Measurements from ENCODE around the gene ZFP92. TPM values are rescaled to one million over a fixed set of nuclear protein-coding genes. Genes with fewer than 3 reads are reported as not detected.
"Not testable (repeated sequence)": the region's sequence is repeated elsewhere in the genome, so short reads cannot be mapped to it uniquely, and the experiment has no call there.

The ZFP92 gene
- total RNA-seq, 1 donor from 2014 or later: 2.5 TPM

DNA sequence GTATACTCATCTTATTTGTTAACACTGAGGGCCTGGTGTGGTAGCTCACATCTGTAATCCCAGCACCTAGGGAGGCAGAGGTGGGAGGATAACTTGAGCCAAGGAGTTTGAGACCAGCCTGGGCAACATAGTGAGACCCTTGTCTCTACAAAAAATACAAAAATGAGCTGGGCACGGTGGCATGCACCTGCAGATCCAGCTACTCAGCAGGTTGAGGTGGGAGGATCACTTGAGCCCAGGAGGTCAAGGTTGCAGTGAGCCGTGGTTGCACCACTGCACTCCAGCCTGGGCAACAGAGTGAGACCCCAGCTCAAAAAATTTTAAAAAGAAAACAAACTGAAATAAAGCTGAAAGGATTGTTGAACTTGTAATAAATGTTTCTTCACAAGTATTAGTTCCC, 26.3 kb upstream of the ZFP92 start:
- intact Hi-C loops (cut with micrococcal nuclease): not testable (repeated sequence)

DNA sequence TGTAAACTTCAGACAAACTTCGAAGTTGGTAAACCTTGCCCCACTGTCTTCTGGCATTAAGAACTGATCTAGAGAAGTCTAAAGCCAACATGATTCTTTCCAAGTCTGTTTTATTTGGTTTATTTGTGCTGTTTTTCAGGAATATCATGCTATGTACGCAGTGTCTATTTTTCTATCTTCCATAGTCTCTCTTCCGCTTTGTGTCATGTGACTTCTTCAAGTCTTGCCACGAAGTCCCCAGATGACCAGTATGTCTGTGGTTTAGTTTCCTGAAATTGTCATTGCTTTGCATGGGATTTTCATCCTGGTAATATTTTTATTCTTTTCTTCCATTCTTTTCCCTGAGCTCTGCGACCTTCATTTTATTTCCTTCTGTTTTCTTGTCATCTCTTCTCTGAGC, 25.2 kb upstream of the ZFP92 start:
- intact Hi-C loops (cut with micrococcal nuclease): no loop called here

DNA sequence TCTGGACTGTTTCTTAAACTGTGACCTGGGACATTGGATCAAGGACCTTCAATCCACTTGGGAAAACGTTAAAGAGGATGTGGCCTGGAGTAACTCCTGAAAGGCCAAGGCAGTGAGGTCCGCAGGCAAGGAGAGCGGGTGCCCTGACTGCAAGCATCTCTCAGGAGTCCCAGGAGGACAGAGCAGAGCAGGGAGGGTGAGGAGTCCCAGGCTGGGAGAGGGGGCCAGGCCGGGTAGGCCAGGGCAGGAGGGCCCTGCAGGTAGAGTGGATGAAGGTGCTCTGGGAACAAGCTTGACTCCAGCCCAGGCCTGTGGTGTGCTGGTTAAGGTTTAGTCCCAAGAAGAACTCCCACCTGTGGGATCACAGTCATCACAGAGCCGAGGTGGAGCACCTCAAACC, 23.9 kb upstream of the ZFP92 start:
- intact Hi-C loops (cut with micrococcal nuclease): no loop called here

DNA sequence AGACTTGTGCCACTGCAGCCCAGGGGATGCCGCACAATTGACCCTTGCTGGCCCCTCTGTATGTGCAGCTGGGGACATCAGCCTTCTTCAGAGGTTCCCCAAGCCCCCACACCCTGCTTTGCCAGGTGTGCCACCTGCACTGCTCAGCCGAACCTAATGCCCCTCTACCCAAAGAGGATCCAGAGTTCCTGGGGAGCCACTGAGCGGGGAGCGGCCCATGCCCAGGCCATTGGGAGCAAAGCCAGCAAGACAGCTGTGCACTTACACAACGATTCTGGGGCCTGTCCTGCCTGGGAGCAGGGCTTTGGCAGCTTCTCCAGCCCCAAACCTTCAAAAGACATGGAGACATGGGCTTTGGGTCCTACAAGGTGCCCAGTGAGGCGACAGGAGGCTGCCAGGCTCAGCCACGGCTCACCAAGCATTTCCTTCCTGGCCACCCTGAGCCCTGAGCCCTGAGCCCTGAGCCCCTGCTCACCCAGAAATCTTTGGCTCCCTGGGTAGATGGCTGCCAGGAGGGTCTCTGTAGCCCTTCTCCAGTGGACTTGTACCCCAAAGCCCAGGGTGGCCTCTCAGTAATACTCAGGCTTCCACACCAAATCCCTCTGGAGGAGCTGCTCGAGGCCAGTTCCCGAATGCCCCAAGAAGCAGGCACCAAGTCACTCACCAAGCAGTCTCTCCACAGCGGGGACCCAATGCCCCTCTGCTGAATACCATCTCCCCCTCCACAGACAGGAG, 23.1 kb upstream of the ZFP92 start:
- intact Hi-C loops (cut with micrococcal nuclease): no loop called here

DNA sequence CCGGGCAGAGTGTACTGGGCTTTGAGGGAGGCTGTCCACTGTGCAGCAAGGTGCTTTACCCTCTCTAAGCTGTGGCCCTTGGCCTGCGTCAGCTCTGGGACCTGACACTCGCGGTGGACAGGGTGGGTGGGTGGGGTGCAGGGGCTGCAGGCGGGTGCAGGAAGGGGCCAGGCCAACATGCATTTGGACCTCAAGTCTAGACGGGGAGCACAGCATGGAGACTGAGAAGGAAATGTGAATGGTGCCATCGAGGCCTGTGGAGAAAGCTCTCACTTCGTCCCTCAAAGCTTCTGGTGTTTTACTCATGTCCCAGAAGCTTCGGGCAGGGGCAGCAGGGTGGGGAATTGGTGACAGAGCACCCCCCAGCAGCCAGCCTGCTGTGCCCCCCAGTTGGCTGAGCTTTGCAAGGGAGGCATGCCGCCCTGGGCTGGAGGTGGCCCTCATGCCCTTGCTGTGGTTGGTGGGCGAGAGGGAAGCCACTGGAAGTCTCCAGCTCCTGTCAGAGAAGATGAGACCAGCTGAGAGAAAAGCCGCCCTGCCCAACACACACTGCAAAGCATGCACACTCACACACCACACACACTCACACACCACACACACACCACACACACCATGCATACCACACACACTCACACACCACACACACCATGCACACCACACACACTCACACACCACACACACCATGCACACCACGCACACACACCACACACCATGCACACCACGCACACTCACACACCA, 22.4 kb upstream of the ZFP92 start:
- intact Hi-C loops (cut with micrococcal nuclease): no loop called here

DNA sequence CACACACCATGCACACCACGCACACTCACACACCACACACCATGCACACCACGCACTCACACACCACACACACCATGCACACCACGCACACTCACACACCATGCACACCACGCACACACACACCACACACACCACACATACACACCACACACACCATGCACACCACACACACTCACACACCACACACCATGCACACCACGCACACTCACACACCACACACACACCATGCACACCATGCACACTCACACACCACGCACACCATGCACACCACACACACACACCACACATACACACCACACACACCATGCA, 21.9 kb upstream of the ZFP92 start:
- intact Hi-C loops (cut with micrococcal nuclease): not testable (repeated sequence)

DNA sequence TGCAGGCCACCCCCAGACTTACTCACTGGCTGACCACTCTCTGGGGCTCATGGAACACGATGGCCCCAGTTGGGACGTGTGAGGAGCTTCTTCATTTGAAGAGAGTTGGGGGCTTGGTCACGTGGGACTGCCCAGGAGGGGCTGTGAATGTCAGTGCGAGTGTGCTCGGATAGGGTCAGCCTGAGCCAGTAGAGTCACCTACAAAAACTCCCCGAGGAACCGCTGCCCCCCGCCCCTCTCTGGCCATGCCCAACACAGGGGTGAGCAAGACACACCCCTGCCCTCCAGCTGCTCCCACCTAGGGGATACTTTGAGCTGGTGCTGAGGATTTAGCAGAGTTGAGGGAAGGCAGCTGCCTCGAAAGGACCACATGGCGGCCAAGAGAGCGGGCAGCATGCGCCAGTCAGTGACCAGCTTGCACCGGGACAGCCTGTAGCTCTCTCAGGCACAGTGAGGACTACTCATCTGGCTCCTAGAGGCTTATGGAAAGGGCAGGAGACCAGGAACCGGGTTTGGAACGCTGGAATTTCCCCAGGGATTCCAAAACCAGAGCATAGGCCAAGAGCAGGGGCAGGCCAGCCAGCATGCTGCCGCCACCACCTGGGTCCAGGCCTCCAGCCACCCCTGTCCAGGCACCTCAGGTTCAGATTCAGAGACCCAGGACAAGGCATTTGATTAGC, 18.5 kb upstream of the ZFP92 start:
- intact Hi-C loops (cut with micrococcal nuclease): no loop called here

DNA sequence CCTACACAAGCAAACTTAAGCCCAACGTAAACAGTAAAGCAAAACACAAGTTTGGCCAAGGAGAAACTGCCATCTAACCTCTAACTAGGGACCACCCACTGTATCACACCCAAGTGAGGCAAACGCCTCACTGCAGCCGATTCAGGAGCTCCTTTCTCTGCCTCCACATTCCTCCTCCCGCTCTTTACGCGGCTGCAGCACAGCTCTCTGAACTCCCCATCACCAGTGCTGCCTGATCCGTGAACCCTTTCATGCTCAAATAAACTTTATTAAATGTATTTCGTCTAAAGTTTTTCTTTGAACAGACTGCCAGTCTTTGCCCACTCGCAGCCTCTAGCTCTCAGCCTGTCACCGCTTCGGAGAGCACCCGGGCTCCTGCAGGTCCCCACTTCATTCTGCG, 16.7 kb upstream of the ZFP92 start:
- intact Hi-C loops (cut with micrococcal nuclease): no loop called here

DNA sequence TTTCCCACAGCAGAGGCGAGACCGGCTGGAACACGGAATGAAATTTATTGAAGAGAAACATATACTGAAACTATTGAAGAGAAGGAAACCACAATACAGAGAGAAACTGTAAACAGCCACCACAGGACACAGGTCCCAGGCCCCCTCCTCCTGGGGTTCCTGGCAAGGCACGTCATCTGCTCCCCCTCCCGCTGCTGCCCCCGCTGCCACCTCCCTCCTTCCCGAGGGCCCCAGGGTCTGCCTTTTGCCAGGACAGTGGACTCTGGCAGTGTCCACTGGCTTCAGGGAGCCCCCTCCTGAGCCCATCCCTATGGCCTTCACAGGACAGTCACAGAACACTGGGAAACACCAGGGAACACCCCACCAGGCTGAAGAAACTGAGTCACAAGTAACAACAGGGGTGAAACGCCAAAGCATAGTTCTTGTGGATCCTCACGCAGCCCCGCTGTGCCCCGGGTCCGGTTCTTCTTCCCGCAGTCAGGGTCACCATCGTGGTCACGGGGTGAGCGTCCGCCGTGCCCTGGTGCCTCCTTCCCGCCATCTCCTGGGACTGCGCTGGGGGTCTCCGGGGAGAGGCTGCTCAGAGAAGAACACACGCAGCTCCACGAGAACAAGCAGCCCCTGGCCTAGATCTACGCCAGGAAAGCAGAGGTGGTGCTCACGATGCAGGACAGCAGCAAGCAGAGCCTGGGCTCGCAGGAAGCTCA, 15.5 kb upstream of the ZFP92 start:
- intact Hi-C loops (cut with micrococcal nuclease): no loop called here

DNA sequence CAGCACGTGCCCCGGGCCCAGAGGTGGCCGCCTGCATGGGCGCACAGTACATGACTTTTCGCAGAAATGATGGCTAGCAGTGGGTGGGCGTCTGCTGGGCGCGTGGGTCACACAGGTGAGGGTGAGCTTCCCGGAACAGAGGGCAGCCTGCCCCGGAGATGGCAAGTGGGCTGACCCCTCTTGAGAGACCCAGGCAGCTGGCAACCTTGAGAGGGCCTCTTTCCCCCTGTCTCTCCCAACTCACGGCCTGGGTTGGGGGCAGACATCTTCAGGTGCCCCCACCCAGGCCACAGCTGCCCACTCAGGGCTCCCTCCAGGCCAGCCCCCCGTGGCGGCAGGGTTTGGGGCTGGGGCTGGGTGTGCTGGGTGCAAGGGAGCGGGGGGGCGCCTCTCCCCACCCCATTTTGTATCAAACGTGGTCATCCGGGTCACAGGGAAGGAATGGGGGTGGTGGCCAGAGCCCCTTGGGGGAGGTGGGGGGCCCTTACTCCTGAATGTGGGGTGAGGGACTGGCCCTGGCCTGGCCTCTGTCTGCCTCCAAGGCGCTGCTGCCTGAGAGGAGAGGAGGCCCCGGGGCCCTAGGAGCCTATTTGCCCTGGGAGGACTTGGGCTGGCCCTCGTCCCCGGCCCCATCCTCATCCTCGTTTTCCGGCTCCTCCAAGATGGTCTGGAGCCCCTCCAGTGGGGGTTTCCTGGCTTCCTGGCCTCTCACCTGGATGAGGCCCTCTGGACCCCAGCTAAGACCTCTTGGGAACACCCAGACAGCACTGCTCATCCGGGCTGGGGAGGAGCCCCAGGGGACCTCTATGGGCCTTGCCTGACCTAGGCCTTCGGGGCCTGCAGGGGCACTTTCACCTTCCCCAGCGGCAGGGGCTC, 14.7 kb upstream of the ZFP92 start:
- intact Hi-C loops (cut with micrococcal nuclease): no loop called here

DNA sequence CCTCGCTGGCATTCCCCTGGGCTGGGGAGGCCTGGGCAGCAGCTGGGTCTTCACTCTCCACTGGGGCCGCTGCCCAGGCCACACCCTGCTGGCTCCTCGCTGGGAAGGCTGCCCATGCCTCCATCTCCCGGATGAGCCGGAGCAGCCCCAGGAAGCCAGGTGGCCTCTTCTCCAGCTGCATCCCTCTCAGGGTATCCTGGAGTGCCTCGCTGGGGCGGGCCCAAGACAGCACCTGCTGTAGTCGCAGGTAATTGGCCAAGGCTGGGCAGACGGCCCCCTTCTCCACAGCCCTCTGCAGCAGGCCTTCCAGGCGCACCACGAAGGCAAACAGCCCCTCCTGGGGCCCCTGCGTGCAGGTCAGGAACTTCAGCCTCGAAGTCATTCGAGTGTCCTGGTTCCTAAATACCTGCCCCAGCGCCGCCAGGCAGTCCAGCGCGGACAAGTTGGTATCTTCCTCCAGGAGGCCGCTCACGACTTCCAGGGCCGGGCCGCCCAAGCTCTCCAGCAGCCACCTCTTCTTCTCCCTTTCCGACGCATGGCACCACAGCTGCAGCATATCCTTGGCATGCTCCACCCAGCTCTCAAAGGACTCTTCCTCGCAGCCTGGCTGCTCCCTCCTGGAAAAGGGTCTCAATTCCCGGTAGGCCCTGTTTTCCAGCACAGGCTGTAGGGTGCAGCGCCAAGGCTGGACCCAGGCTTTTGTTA, 13.9 kb upstream of the ZFP92 start:
- intact Hi-C loops (cut with micrococcal nuclease): no loop called here

DNA sequence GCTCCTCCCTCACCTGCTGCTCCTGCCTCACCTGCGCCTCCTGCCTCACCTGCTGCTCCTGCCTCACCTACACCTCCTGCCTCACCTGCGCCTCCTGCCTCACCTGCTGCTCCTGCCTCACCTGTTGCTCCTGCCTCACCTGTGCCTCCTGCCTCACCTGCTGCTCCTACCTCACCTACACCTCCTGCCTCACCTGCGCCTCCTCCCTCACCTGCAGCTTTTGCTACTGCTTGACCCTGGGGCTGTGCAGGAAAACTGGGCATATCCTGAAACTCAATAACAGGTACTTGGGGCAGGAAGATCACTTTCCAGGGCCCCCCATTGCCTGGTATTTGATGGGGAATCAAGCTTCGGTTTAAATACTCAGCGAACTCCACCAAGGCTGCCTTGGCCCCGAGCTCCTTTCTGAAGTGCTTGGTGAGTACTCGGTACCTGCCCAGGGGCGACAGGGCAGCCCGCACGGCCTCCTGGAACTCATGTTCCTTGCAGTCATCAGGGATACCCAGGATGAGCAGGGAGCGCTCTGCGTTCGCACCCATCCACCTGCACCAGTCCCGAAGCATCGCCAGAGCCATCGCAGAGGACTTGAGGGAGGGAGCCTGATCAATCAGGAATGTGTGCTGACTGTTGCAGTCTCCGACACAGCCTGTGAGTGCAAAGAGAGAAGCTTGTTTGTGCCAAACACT, 12.9 kb upstream of the ZFP92 start:
- intact Hi-C loops (cut with micrococcal nuclease): no loop called here

DNA sequence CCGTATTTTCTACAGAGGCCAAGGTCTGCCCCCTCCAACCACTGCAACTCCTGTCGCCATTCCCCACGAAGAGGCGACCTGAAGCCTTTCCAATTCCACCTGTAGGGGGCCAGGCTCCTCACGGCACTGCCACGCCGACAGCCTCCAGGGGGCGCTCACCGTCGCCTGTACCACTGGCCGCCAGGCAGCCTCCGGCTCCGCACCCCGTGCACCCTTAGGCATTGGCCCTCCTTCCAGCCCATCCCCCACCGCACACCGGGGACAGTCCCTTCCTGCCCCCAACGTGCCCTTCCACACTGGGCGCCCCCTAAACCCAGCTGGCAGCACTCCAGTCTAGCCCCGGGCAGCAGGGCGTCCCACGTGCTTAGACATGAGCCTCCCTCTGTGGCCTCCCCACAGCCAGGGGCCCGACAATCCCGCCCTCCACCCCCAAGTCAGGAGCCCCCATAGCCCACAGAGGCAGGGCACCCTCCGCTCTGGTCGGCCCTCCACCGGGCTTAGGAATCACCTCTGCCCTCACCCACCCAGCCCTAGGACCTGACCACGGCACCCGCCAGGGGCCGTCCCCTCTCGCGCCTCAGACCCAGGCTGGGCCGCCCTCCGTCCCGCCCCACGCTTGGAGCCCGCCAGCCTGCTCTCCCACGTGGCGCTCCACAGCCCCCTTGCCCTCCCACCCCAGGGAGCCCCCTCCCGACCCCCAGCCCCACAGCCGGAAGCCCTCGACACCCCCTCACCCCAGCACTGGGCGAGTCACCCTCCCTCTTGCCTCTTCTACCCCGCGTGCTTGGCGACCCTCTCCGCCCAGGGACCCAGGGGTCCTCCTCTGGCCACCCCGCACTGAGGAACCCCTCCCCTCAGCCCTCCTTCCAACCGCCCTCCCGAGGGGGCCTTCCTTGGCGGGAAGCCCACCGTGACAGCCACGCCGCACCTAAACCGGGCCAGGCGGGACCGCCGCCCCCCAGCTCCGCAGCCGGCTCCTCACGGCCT, 10.8 kb upstream of the ZFP92 start:
- intact Hi-C loops (cut with micrococcal nuclease): loop anchor here (1.0 to 5.0 kb wide), 3 partner anchors 66 to 443 kb away; partner anchors contain the start of gene ZNF275

DNA sequence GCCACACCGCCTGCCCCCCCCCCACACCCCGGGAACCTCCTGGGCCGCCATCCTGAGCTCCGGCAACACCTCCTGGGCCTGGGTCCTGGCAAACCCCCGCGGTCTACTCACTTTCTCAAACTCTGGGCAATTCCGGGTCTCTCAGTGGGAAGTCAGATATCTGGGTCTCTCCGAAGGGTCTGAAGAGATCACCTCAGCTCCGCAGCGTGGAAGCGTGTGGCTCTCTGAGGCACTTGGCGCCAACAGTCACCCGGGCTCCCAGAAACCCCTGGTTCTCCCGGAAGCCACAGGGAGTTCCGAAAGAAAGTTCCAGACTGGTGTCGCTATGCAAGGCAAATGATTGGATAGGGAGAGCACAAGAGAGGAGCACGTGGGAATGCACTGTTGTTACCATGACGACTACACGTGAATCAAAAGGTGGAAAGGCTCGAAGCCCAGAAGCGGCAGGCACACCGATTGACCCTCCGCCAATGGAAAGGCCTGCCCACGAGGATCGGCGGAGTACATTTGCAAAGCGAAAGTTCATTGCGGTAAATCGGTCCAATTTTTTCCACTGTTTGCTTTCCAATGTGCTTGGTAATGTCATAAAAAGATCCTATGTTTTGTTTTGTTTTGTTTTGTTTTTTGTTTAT, 10.0 kb upstream of the ZFP92 start, which contains the start of gene PNMA6E:
PNMA6E (minus strand) TSS at position 218 of the 632 bp plus-strand sequence. CDS start 2,501 bp downstream, outside the sequence.
- intact Hi-C loops (cut with micrococcal nuclease): loop anchor here (2.0 to 5.0 kb wide), 2 partner anchors 66 to 444 kb away; partner anchors contain the start of gene ZNF275

DNA sequence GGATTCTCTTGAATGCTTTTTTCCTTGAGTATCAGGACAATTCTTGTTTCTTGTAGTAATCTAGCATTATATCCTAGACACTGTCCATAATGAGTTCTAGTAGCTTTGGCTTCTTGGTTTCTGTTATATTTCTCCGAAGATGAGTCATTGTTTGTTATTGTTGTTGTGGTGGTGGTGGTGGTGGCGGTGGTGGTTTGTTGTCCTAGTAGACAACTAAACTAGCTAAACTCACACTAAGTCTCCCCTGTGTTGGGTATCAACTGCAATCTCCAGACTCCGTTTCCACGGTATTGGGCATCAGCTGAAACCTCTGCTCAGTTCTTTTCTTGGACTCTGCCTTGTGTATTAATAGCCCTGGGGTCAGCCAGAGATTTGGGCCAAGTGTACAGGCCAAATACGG, 6.9 kb upstream of the ZFP92 start:
- intact Hi-C loops (cut with micrococcal nuclease): loop anchor here (5.0 kb wide), 1 partner anchor 447 kb away; no protein-coding TSS in a partner anchor

DNA sequence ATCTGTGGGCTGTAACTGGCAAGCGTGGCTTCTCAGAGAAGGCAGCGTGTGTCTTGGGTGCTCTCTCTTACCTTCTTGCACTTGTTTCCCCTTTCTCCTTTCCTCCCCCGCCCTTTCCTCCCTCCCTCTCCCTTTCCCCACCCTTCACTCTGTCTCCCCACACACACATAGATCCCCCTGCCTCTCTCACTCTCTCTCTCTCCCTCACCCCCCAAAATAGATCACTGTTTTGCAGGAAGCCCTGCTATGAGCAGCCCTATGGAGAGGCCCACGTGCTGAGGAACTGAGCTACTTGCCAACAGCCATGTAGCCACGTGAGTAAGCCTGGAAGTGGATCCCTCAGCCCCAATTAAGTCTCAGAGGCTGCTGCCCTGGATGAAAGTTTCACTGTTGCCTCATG, 5.8 kb upstream of the ZFP92 start:
- intact Hi-C loops (cut with micrococcal nuclease): no loop called here

DNA sequence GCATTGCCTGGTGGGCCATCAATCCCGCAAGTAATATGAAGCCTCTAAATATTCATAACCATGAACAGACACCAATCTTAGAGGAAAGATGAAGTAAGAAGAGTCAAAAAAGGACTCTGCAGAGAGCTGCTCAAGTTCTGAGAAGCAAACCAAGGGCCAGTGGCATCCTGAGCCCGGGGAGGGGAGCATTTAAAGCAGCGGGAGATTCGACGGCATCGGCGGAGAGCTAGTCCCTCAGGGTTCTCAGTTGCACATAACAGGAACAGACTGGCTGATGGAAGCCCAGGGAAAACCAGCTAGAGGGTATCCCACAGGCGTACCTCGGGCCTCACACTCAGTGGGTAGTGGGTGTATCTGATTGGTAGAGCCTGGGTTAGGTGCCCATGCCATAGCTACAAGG, 5.3 kb upstream of the ZFP92 start:
- intact Hi-C loops (cut with micrococcal nuclease): no loop called here

DNA sequence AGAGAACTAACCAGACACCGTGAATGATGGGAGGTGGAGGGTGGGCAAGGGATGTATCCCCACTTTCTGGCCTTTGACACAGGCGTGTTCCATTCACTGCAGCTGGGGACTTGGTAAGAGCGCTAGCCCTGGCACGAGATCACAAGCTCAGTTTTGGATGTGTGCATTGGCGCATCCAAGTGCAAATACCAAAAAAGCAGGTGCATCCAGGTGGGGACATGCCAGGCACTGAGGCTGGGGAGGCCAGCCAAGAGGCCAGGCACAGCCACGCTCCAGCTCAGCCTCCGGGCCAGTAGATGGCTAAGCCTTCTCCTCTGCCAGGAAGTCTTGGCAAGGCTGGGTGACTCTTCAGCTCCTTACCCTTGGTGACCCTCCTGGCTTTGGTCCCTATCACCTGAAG, 4.4 kb upstream of the ZFP92 start:
- intact Hi-C loops (cut with micrococcal nuclease): no loop called here

Data from T-helper 1 cell treated with Interleukin-12 subunit alpha and Interleukin-12 subunit beta and Interleukin-4 antibody, amounts not matched to agents 30 ng/mL and 1 ng/mL, for 36 hours (primary cell).